Stimulated activated CD4-positive, alpha-beta T cell treated with anti-CD3 and anti-CD28 coated beads, Interleukin-1b, Interleukin-23, amount 100 ng/mL, for 4 hours (primary cell): ENCODE measurements around the gene GPR137B.
"Not testable (repeated sequence)": the region's sequence is repeated elsewhere in the genome, so short reads cannot be mapped to it uniquely, and the experiment has no call there.

Experiments
- DNase-seq, 2 donors: peaks; one replicate each; pipeline ENCODE4 v3.0.0-alpha.2; 2020; ENCODE audit warnings: low read depth in 2 of 2

Gene GPR137B

DNA sequence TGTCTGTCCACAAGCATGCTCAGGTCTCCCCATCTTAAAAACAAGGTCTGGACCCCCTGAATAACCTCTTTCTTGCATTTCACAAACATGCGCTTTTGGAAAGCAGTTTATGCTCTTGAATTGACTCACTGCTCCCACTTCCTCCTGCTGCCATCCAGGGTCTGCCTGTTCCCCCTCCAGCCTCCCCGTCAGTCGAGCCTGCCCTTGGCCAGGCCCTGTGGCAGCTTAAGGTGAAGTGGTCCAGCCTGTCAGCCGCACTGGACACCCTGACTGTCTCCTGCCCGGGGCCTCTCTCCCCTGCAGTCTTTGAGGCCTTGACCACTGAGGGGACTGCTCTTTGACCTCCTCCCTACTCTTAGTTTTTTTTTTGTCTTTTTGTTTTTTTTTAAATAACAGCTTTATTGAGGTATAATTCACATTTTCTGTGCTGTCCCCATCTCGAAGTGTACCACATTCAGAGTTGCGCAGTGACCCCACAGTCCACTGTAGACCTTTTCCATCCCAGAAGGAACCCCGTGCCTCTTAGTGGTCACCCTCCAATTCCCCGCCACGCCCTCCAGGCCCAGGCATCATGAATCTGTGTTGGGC is 18.3 kb downstream of the GPR137B start:
- DNase-seq = no peak

DNA sequence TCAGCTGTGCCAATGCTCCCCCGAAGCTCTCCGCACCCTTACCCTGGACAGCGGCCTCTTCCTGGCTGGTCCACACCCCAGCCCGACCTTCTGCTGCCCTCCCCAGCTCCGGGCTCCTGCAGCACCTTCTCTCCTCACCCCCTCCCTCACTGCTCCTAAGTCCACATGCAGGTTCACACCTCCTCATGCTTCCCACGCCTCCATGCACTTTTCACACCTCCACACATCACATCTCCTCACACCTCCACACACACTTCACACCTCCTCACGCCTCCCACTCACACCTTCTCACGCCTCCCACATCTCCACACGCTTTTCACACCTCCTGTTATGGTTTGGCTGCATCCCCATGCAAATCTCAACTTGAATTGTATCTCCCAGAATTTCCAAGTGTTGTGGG is 18.9 kb downstream of the GPR137B start:
- no peak for DNase-seq

- not testable (repeated sequence) for DNase-seq
Measured at GRCh38 chr1:236161755-236162154, 19.4 kb downstream of the GPR137B start.

DNA sequence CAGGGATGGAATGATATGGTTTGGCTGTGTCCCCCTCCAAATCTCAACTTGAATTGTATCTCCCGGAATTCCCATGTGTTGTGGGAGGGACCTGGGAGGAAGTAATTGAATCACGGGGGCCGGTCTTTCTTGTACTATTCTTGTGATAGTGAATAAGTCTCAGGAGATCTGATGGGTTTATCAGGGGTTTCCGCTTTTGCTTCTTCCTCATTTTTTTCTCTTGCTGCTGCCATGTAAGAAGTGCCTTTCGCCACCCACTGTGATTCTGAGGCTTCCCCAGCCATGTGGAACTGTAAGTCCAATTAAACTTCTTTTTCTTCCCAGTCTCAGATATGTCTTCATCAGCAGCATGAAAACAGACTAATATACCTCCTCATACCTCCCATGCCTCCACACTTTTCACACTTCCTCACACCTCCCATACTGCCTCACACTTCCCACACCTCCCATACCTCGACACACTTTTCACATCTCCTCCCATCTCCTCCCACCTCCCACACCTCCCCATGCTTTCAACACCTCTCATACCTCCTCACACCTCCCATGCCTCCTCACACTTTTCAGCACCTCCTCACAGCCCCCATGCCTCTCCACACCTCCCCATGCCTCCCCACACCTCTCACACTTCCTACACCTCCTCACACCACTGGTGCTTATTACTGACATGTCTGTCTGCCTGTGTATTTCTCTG is 21.3 kb downstream of the GPR137B start:
- no peak for DNase-seq

DNA sequence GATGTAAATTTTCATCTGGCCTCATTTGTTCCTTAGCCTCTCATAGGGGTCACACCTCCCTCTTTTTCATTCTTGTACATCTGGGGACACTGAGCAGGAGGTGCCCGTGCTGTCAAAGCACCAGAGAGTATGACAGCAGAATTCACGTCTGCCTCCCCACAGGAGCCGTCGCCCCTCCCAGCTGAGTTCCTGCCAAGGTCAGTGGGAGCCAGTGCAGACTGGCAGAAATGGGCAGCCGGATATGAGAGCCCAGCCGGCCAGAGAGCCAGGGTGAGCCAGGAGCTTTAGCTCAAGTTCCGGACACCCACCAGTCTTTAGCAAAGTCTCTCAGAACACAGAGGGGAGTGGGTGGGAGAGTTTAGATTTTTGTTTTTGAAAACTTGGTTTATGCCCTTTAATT is 21.9 kb downstream of the GPR137B start:
- no peak for DNase-seq

DNA sequence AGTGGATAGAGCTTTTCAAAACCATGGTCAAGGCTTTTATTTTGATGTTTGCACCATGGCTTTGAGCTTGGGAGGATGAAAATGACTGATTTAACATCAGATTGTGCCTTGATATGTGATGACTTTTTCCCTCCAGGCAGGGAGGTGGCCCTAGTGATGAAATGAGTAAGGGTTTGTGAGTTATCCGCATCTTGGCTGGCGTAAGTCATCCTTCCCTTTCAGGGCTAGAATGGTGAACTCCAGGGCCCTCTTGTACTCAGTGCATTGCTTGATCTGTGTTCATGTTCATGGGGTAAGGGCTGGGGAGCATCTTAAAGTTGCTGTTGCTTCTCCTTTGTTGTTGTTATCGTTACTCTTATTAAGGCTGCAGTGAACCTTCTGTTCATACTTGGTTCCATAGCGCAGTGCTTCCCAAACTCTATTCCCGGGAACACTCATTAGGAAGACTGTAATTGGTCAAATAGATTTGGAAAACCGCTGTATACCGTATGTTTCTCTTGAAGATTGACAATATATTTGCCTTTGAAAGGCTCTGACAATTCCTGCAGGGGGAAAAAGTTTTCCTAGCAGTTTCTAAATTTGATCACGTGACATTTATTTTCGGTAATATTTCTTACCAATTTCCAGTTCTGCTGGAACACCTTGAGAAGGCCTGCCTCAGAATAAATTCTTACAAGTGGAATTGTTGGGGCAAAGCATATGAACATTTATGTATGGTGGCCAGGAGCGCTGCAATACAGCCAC is 23.1 kb downstream of the GPR137B start:
- no peak for DNase-seq

DNA sequence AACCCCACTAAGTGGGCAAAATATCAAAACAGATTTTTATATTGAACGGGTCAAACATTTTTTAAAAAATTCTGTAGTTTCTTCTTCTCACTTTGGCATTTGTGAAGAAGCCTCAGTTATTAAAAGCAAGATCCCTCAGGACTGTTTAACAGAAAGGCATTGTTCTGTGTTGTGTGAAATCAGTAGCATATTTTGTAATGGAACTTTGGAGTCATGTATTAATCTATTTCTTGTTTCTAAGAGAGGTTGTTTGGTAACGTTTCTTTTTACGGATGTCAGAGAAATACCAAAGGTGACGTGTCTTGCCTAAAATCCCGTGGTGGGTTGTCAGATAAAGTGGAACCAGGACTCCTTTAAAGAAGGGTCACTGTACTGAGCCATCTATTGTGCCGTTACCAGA is 23.7 kb downstream of the GPR137B start:
- no peak for DNase-seq

DNA sequence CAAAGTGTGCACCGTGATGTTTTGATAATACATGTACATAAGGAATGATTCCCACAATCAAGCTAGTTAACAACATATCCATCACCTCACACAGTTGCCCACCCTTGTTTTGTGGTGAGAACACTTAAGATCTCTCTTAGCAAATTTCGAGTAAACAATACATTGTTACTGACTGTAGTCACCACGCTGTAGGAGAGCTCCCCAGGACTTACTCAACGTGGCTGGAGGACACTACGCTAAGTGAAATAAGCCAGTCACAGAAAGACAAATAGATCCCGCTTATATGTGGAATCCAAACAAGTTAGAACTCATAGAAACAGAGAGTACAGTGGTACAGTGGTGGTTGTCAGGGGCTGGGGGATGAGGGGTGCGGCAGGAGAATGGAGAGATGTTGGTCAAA is 24.8 kb downstream of the GPR137B start:
- DNase-seq = no peak

GRCh38 chr1:236167578-236167977 is 25.2 kb downstream of the GPR137B start:
- DNase-seq = no peak

GRCh38 chr1:236168716-236169429 is 26.5 kb downstream of the GPR137B start:
- no peak for DNase-seq

DNA sequence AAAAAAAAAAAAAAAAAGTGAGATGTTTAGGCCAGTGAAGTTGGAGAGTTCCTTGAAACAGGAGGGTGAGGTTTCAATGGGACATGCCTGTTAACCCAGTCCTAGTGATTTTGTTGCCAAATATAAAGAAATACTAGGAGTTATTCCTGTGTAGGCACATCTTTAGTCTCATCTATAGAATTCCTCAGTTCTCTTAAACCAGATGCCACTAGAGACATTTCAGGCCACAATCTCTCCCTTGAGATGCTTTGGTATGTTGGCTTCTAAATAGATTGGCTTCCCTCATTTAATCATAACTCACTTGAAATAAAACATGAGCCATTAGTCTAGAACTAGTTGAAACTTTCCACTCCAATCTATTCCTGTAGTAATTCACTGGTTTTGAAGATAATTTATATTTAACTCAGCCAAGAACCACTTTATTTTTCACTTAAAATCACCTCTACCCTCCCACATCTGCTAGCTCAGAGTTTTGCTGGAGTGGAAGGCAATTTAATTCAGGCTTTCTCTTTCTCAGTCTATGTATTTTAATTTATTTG is 29.8 kb downstream of the GPR137B start:
- no peak for DNase-seq

GRCh38 chr1:236173174-236173767 is 30.9 kb downstream of the GPR137B start:
- no peak for DNase-seq

DNA sequence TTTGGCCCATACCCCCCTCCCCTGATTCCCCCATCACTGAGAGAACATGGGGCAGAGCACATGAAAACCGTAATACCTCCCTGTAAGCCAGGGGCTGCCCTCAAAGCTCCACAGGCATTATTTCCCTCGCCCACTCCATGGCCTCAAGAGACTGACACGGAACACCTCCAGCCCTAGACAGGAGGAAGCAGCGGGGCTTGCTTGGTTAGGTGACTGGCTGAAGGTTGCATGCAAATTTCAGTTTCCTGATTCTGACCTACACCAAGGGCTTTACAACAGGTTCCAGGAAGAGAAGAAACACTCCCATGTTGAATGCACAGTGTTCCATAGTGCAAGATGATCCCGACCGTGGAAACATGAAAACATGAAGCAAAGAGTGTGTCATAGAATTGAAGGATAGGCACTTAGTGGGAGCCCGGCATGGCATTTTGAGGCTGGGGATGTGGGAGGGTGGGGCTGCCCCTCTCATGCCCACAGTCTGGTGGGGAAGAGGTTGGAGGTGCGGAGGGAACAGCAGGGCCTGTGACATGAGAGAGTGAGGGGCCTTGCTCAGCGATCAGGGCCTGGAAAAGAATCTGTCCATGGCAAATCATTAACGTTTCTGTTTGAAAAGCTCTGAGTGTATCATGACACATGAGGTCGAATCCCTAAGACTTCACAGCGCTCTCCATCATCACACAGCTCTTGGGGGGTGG is 33.5 kb downstream of the GPR137B start:
- DNase-seq = no peak

GRCh38 chr1:236176337-236177336 is 34.3 kb downstream of the GPR137B start:
- DNase-seq = no peak

GRCh38 chr1:236179634-236180033 is 37.3 kb downstream of the GPR137B start:
- DNase-seq = no peak

DNA sequence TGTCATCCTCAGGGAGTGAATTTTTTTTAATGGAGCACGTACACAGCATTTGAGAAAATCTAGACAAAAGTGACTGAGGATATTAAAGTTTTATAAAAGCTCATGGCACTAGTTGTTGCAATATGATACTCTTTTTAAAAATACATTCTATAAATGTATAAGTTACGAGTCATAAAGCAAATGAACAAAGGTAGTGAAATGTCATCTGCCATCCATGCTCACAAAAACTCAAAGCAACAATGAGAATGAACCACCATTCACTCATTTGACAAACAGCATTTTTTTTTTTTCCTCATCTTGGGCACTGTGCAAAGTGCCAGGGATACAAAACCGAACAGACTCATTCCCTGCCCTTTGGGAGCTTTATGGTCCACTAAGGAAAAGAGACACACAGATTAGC is 38.7 kb downstream of the GPR137B start:
- no peak for DNase-seq

- no peak for DNase-seq
Measured at GRCh38 chr1:236185687-236186086, 43.3 kb downstream of the GPR137B start.

- DNase-seq = not testable (repeated sequence)
Measured at GRCh38 chr1:236186471-236186870, 44.1 kb downstream of the GPR137B start.

GRCh38 chr1:236188084-236188483 is 45.7 kb downstream of the GPR137B start:
- not testable (repeated sequence) for DNase-seq

- no peak for DNase-seq
Measured at GRCh38 chr1:236193184-236193583, 50.8 kb downstream of the GPR137B start.
